GM23338 (cell line): Measurements from ENCODE around the gene PSMA8. TPM values are rescaled to one million over a fixed set of nuclear protein-coding genes. Genes with fewer than 3 reads are reported as not detected.

Experiments used
- ATAC-seq: fragments of 200-7000 bp; cut with Tn5 transposase; 3 replicates; pipeline ENCODE4 v1.9.1; 2020
- DNase-seq: peaks from one replicate; pipeline ENCODE4 v3.0.0-alpha.2; 2015; ENCODE audit warnings: low spot score
- H2AFZ ChIP-seq: fragments of 200-600 bp; sonication (generic); 2 replicates; pipeline ENCODE4 v1.8.0; 2016; ENCODE audit warnings: antibody characterized with exemption, mild to moderate bottlenecking, moderate library complexity
- H3F3A ChIP-seq: fragments of 200-600 bp; sonication (generic); replicated peaks from 2 replicates; pipeline ENCODE4 v1.8.0; 2017; ENCODE audit warnings: antibody characterized with exemption, mixed run types, low read depth
- H3K27ac ChIP-seq: fragments of 200-600 bp; sonication (generic); 2 replicates; pipeline ENCODE4 v1.6.1; 2016; ENCODE audit warnings: low read depth
- H3K27me3 ChIP-seq: fragments of 200-600 bp; sonication (generic); 2 replicates; pipeline ENCODE4 v1.8.0; 2016; ENCODE audit warnings: mild to moderate bottlenecking, mixed run types, moderate library complexity; ENCODE audit not compliant: insufficient read depth
- H3K36me3 ChIP-seq: fragments of 200-600 bp; sonication (generic); 2 replicates; pipeline ENCODE4 v1.8.0; 2016; ENCODE audit warnings: mild to moderate bottlenecking; ENCODE audit not compliant: insufficient read depth
- H3K4me1 ChIP-seq: fragments of 200-600 bp; sonication (generic); 2 replicates; pipeline ENCODE4 v1.8.0; 2016; ENCODE audit warnings: mild to moderate bottlenecking, moderate library complexity; ENCODE audit not compliant: insufficient read depth
- H3K4me2 ChIP-seq: fragments of 200-600 bp; sonication (generic); 2 replicates; pipeline ENCODE4 v1.7.1; 2017; ENCODE audit warnings: mixed run types
- H3K4me3 ChIP-seq: fragments of 200-600 bp; sonication (generic); 2 replicates; pipeline ENCODE4 v1.6.1; 2016; ENCODE audit warnings: mixed run types
- H3K79me2 ChIP-seq: fragments of 200-600 bp; sonication (generic); replicated peaks from 2 replicates; pipeline ENCODE4 v1.8.0; 2017; ENCODE audit warnings: mild to moderate bottlenecking; ENCODE audit not compliant: insufficient read depth
- H3K9me2 ChIP-seq: fragments of 200-600 bp; sonication (generic); 2 replicates; pipeline ENCODE4 v1.8.0; 2017; ENCODE audit not compliant: insufficient read depth
- H4K20me1 ChIP-seq: fragments of 200-600 bp; sonication (generic); replicated peaks from 2 replicates; pipeline ENCODE4 v1.8.0; 2017; ENCODE audit warnings: mild to moderate bottlenecking; ENCODE audit not compliant: insufficient read depth
- H3K27ac Mint-ChIP-seq: 2 replicates; pipeline ENCODE4 v1.8.0; 2020; ENCODE audit warnings: inconsistent platforms, mild to moderate bottlenecking, moderate library complexity, mixed read lengths
- H3K27me3 Mint-ChIP-seq: 3 replicates; pipeline ENCODE4 v1.8.0; 2022; ENCODE audit warnings: low read depth, mild to moderate bottlenecking, moderate library complexity, mixed read lengths, inconsistent platforms; ENCODE audit not compliant: insufficient read depth, poor library complexity
- H3K36me3 Mint-ChIP-seq: 3 replicates; pipeline ENCODE4 v1.8.0; 2021; ENCODE audit warnings: low read depth, mild to moderate bottlenecking, inconsistent platforms, moderate library complexity, mixed read lengths
- H3K4me1 Mint-ChIP-seq: 3 replicates; pipeline ENCODE4 v1.8.0; 2020; ENCODE audit warnings: mild to moderate bottlenecking, inconsistent platforms, mixed read lengths
- H3K4me3 Mint-ChIP-seq: 3 replicates; pipeline ENCODE4 v1.8.0; 2021; ENCODE audit warnings: moderate library complexity, mild to moderate bottlenecking, inconsistent platforms, mixed read lengths
- H3K9me3 Mint-ChIP-seq: 3 replicates; pipeline ENCODE4 v1.8.0; 2020; ENCODE audit warnings: moderate library complexity, mild to moderate bottlenecking, inconsistent platforms, mixed read lengths
- CREB1 ChIP-seq: fragments of 250-450 bp; sonication (Bioruptor Pico); IDR thresholded peaks from 2 replicates; pipeline ENCODE4 v1.5.0; 2020; ENCODE audit warnings: low read depth, mild to moderate bottlenecking, moderate library complexity
- ETS1 ChIP-seq: IDR thresholded peaks from 2 replicates; pipeline ENCODE4 v1.6.1; 2016; ENCODE audit warnings: antibody characterized with exemption
- EZH2 ChIP-seq: fragments of 200-600 bp; sonication (generic); IDR thresholded peaks from one replicate; pipeline ENCODE4 v1.8.0; 2017; ENCODE audit warnings: antibody characterized with exemption, mild to moderate bottlenecking, low read depth; ENCODE audit not compliant: unreplicated experiment
- EZH2phosphoT487 ChIP-seq: fragments of 200-600 bp; sonication (generic); IDR thresholded peaks from one replicate; pipeline ENCODE4 v1.8.1; 2018; ENCODE audit warnings: antibody characterized with exemption; ENCODE audit not compliant: unreplicated experiment
- JUNB ChIP-seq: IDR thresholded peaks from one replicate; pipeline ENCODE4 v1.6.1; 2016; ENCODE audit warnings: antibody characterized with exemption; ENCODE audit not compliant: unreplicated experiment
- NANOG ChIP-seq: IDR thresholded peaks from 2 replicates; pipeline ENCODE4 v1.6.1; 2016; ENCODE audit warnings: antibody characterized with exemption, borderline replicate concordance
- POLR2AphosphoS5 ChIP-seq: IDR thresholded peaks from 2 replicates; pipeline ENCODE4 v1.6.1; 2016; ENCODE audit warnings: antibody characterized with exemption, low read depth
- STAT1 ChIP-seq: IDR thresholded peaks from one replicate; pipeline ENCODE4 v1.6.1; 2016; ENCODE audit warnings: antibody characterized with exemption; ENCODE audit not compliant: unreplicated experiment
- ZNF114 ChIP-seq: fragments of 250-450 bp; sonication (Bioruptor Pico); IDR thresholded peaks from 2 replicates; pipeline ENCODE4 v1.5.0; 2020; ENCODE audit warnings: mild to moderate bottlenecking, moderate library complexity
- ZNF331 ChIP-seq: fragments of 250-450 bp; sonication (Bioruptor Pico); IDR thresholded peaks from 2 replicates; pipeline ENCODE4 v1.5.0; 2020; ENCODE audit warnings: low read depth, mild to moderate bottlenecking, moderate library complexity
- polyA plus RNA-seq: library from polyadenylated mRNA; unstranded; fragments of >200 nt; fragmentation: Nextera tagmentation; extraction: Ambion mirVana; gene quantifications from 2 replicates; pipeline ENCODE4 v1.2.1, GENCODE V29; 2016
- total RNA-seq: library from RNA; depleted of rRNA; stranded (reverse); fragments of >200 nt; shearing (Covaris generic); gene quantifications from 2 replicates; pipeline ENCODE4 v1.2.3, GENCODE V29; 2014
- TF ChIP-seq, protein P1 (sequence below): fragments of 250-450 bp; sonication (Bioruptor Pico); IDR thresholded peaks from 2 replicates; pipeline ENCODE4 v1.5.0; 2020; ENCODE audit warnings: mild to moderate bottlenecking, moderate library complexity
- TF ChIP-seq, protein P2 (sequence below): IDR thresholded peaks from one replicate; pipeline ENCODE4 v1.6.1; 2018; ENCODE audit warnings: antibody characterized with exemption; ENCODE audit not compliant: unreplicated experiment
- TF ChIP-seq, protein P3 (sequence below), 2 experiments: fragments of 200-600 bp in 1 of 2; sonication (generic) in 1 of 2; conservative IDR thresholded peaks; 2 replicates each; pipeline versions ENCODE4 v1.5.1 to v1.6.1; 2016 to 2017; ENCODE audit warnings: antibody characterized with exemption in 2 of 2, low read depth in 2 of 2, mild to moderate bottlenecking in 2 of 2, moderate library complexity in 1 of 2

The PSMA8 gene
- total and polyA plus RNA-seq, 2 experiments from 2014 or later = not detected

DNA sequence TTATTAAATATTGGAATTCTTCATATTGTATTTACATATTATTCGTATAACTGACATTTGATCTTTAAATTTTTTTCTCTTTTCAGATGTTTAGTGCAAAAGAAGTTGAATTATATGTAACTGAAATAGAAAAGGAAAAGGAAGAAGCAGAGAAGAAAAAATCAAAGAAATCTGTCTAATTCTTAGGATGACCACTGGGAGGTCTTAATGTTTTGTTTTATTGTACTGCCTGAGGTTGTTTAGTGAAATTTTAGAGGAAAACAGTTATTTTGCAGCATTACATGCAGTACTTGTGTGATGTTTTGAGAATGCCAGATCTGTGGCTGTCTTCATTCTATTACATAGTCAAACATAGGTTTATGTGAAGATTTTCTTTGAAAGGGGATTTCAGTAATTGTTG, 58.6 kb downstream of the PSMA8 start:
- Histone ChIP-seq H3F3A (no peaks in the 10 kb centered on the region), H3K27ac (no peak overlapping the region), H3K36me3 (no peaks in the 10 kb centered on the region), H3K4me2 (no peak overlapping the region), H3K79me2 (no peaks in the 10 kb centered on the region), H2AFZ (no peak overlapping the region), H3K4me1 (no peaks in the 10 kb centered on the region), H4K20me1 (no peaks in the 10 kb centered on the region), H3K9me2 (no peaks in the 10 kb centered on the region), H3K27me3 (no peaks in the 10 kb centered on the region), H3K4me3 (no peak overlapping the region)
- no peak for ATAC-seq
- H3K36me3 Mint-ChIP-seq = no peaks in the 10 kb centered on the region
- H3K27me3 Mint-ChIP-seq = peaks cover 7% of the 10 kb centered on the region
- DNase-seq = no peak
- TF ChIP-seq STAT1 (no peak), JUNB (no peak), ZNF114 (CRISPR knock-in tag) (no peak), NANOG (no peak), EZH2 (no peak), ETS1 (no peak), ZNF331 (no peak), POLR2AphosphoS5 (no peak), EZH2phosphoT487 (no peak), CREB1 (CRISPR knock-in tag) (no peak)
- TF ChIP-seq, protein P1, sequence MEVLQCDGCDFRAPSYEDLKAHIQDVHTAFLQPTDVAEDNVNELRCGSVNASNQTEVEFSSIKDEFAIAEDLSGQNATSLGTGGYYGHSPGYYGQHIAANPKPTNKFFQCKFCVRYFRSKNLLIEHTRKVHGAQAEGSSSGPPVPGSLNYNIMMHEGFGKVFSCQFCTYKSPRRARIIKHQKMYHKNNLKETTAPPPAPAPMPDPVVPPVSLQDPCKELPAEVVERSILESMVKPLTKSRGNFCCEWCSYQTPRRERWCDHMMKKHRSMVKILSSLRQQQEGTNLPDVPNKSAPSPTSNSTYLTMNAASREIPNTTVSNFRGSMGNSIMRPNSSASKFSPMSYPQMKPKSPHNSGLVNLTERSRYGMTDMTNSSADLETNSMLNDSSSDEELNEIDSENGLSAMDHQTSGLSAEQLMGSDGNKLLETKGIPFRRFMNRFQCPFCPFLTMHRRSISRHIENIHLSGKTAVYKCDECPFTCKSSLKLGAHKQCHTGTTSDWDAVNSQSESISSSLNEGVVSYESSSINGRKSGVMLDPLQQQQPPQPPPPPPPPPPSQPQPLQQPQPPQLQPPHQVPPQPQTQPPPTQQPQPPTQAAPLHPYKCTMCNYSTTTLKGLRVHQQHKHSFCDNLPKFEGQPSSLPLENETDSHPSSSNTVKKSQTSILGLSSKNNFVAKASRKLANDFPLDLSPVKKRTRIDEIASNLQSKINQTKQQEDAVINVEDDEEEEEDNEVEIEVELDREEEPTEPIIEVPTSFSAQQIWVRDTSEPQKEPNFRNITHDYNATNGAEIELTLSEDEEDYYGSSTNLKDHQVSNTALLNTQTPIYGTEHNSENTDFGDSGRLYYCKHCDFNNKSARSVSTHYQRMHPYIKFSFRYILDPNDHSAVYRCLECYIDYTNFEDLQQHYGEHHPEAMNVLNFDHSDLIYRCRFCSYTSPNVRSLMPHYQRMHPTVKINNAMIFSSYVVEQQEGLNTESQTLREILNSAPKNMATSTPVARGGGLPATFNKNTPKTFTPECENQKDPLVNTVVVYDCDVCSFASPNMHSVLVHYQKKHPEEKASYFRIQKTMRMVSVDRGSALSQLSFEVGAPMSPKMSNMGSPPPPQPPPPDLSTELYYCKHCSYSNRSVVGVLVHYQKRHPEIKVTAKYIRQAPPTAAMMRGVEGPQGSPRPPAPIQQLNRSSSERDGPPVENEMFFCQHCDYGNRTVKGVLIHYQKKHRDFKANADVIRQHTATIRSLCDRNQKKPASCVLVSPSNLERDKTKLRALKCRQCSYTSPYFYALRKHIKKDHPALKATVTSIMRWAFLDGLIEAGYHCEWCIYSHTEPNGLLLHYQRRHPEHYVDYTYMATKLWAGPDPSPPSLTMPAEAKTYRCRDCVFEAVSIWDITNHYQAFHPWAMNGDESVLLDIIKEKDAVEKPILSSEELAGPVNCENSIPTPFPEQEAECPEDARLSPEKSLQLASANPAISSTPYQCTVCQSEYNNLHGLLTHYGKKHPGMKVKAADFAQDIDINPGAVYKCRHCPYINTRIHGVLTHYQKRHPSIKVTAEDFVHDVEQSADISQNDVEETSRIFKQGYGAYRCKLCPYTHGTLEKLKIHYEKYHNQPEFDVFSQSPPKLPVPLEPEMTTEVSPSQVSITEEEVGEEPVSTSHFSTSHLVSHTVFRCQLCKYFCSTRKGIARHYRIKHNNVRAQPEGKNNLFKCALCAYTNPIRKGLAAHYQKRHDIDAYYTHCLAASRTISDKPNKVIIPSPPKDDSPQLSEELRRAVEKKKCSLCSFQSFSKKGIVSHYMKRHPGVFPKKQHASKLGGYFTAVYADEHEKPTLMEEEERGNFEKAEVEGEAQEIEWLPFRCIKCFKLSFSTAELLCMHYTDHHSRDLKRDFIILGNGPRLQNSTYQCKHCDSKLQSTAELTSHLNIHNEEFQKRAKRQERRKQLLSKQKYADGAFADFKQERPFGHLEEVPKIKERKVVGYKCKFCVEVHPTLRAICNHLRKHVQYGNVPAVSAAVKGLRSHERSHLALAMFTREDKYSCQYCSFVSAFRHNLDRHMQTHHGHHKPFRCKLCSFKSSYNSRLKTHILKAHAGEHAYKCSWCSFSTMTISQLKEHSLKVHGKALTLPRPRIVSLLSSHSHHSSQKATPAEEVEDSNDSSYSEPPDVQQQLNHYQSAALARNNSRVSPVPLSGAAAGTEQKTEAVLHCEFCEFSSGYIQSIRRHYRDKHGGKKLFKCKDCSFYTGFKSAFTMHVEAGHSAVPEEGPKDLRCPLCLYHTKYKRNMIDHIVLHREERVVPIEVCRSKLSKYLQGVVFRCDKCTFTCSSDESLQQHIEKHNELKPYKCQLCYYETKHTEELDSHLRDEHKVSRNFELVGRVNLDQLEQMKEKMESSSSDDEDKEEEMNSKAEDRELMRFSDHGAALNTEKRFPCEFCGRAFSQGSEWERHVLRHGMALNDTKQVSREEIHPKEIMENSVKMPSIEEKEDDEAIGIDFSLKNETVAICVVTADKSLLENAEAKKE (CRISPR knock-in tag) = no peak
- TF ChIP-seq, protein P2, sequence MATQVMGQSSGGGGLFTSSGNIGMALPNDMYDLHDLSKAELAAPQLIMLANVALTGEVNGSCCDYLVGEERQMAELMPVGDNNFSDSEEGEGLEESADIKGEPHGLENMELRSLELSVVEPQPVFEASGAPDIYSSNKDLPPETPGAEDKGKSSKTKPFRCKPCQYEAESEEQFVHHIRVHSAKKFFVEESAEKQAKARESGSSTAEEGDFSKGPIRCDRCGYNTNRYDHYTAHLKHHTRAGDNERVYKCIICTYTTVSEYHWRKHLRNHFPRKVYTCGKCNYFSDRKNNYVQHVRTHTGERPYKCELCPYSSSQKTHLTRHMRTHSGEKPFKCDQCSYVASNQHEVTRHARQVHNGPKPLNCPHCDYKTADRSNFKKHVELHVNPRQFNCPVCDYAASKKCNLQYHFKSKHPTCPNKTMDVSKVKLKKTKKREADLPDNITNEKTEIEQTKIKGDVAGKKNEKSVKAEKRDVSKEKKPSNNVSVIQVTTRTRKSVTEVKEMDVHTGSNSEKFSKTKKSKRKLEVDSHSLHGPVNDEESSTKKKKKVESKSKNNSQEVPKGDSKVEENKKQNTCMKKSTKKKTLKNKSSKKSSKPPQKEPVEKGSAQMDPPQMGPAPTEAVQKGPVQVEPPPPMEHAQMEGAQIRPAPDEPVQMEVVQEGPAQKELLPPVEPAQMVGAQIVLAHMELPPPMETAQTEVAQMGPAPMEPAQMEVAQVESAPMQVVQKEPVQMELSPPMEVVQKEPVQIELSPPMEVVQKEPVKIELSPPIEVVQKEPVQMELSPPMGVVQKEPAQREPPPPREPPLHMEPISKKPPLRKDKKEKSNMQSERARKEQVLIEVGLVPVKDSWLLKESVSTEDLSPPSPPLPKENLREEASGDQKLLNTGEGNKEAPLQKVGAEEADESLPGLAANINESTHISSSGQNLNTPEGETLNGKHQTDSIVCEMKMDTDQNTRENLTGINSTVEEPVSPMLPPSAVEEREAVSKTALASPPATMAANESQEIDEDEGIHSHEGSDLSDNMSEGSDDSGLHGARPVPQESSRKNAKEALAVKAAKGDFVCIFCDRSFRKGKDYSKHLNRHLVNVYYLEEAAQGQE = no peak
- TF ChIP-seq, protein P3, sequence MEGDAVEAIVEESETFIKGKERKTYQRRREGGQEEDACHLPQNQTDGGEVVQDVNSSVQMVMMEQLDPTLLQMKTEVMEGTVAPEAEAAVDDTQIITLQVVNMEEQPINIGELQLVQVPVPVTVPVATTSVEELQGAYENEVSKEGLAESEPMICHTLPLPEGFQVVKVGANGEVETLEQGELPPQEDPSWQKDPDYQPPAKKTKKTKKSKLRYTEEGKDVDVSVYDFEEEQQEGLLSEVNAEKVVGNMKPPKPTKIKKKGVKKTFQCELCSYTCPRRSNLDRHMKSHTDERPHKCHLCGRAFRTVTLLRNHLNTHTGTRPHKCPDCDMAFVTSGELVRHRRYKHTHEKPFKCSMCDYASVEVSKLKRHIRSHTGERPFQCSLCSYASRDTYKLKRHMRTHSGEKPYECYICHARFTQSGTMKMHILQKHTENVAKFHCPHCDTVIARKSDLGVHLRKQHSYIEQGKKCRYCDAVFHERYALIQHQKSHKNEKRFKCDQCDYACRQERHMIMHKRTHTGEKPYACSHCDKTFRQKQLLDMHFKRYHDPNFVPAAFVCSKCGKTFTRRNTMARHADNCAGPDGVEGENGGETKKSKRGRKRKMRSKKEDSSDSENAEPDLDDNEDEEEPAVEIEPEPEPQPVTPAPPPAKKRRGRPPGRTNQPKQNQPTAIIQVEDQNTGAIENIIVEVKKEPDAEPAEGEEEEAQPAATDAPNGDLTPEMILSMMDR (conservative IDR thresholded peaks at IDR 0.05; ENCODE audit: low read depth in 2 of 2) = no peak
- H3K27ac Mint-ChIP-seq = no peak overlapping the region
- no peaks in the 10 kb centered on the region for H3K9me3 Mint-ChIP-seq
- no peak overlapping the region for H3K4me3 Mint-ChIP-seq
- H3K4me1 Mint-ChIP-seq = no peaks in the 10 kb centered on the region
